SK-N-SH (cell line): ENCODE measurements around the gene ZNF780B. TPM values are rescaled to one million over a fixed set of nuclear protein-coding genes. Genes with fewer than 3 reads are reported as not detected.
A peak's percentile ranks its signal among the peaks of the same experiment; 100 is the strongest.

Experiments used
- CTCF ChIA-PET: fragments of 300-600, 350-600 bp; formaldehyde crosslinking; extraction: SDS; loops from one replicate; lab custom pipeline; 2021; lab: Yijun Ruan, JAX
- POLR2A ChIA-PET: fragments of 350-600 bp; sonication (Branson Sonifier 250); formaldehyde crosslinking; extraction: SDS; loops from one replicate; lab custom pipeline; 2020; ENCODE audit warnings: antibody characterized with exemption, inconsistent platforms; lab: Yijun Ruan, JAX
- DNase-seq: peaks from one replicate; pipeline ENCODE4 v3.0.0; 2012
- H2AFZ ChIP-seq: fragments of 200-600 bp; sonication (generic); 2 replicates; pipeline ENCODE4 v1.8.1; 2016; ENCODE audit warnings: antibody characterized with exemption, mild to moderate bottlenecking, low read depth
- H3F3A ChIP-seq: fragments of 200-600 bp; sonication (generic); replicated peaks from 2 replicates; pipeline ENCODE3; 2016; ENCODE audit warnings: antibody characterized with exemption, mild to moderate bottlenecking; ENCODE audit not compliant: insufficient read depth
- H3K27ac ChIP-seq, 2 experiments: fragments of 200-500 bp in 1 of 2; fragments of 200-600 bp in 1 of 2; sonication (Bioruptor generic) in 1 of 2; sonication (generic), shearing (Covaris generic) in 1 of 2; 2 replicates each; pipeline versions ENCODE4 v1.5.1 to v1.6.1; 2014 to 2016; ENCODE audit warnings: low read depth in 2 of 2, inconsistent platforms in 1 of 2, low read length in 1 of 2, mild to moderate bottlenecking in 1 of 2, mixed read lengths in 1 of 2
- H3K27me3 ChIP-seq: fragments of 200-600 bp; sonication (generic), shearing (Covaris generic); 2 replicates; pipeline ENCODE4 v1.6.1; 2016; ENCODE audit warnings: mixed run types; ENCODE audit not compliant: insufficient read depth
- H3K36me3 ChIP-seq, 2 experiments: fragments of 200-500 bp in 1 of 2; fragments of 200-600 bp in 1 of 2; sonication (Bioruptor generic) in 1 of 2; sonication (generic) in 1 of 2; replicated peaks in 1 of 2; 2 replicates each; pipeline versions ENCODE3 to v1.5.1; 2014 to 2016; ENCODE audit warnings: low read length in 1 of 2, mild to moderate bottlenecking in 1 of 2; ENCODE audit not compliant: insufficient read depth in 2 of 2, control insufficient read depth in 1 of 2
- H3K4me1 ChIP-seq, 2 experiments: fragments of 200-500 bp in 1 of 2; fragments of 200-600 bp in 1 of 2; sonication (Bioruptor generic) in 1 of 2; sonication (generic), shearing (Covaris generic) in 1 of 2; 2 replicates each; pipeline versions ENCODE4 v1.5.1 to v1.6.1; 2014 to 2016; ENCODE audit warnings: low read depth in 1 of 2, low read length in 1 of 2, mixed run types in 1 of 2; ENCODE audit not compliant: insufficient read depth in 2 of 2, control insufficient read depth in 1 of 2
- H3K4me2 ChIP-seq: fragments of 200-600 bp; sonication (generic), shearing (Covaris generic); 2 replicates; pipeline ENCODE4 v1.6.1; 2017; ENCODE audit warnings: mixed run types
- H3K4me3 ChIP-seq, 2 experiments: fragments of 200-500 bp in 1 of 2; fragments of 200-600 bp in 1 of 2; sonication (Bioruptor generic) in 1 of 2; sonication (generic), shearing (Covaris generic) in 1 of 2; 2 replicates each; pipeline versions ENCODE4 v1.5.1 to v1.8.1; 2014 to 2016; ENCODE audit warnings: low read depth in 2 of 2, inconsistent platforms in 1 of 2, low read length in 1 of 2, mild to moderate bottlenecking in 1 of 2, mixed read lengths in 1 of 2, moderate library complexity in 1 of 2
- H3K79me2 ChIP-seq: fragments of 200-600 bp; sonication (generic); 2 replicates; pipeline ENCODE4 v1.8.1; 2017; ENCODE audit warnings: mild to moderate bottlenecking; ENCODE audit not compliant: insufficient read depth
- H3K9ac ChIP-seq: fragments of 200-600 bp; sonication (generic); 2 replicates; pipeline ENCODE4 v1.6.1; 2017; ENCODE audit warnings: mixed run types
- H3K9me2 ChIP-seq: fragments of 200-600 bp; sonication (generic); 2 replicates; pipeline ENCODE4 v1.6.1; 2017; ENCODE audit warnings: mixed run types
- H3K9me3 ChIP-seq: fragments of 200-600 bp; sonication (generic); 2 replicates; pipeline ENCODE4 v1.6.1; 2017; ENCODE audit warnings: mixed run types, mild to moderate bottlenecking, moderate library complexity
- H4K20me1 ChIP-seq: fragments of 200-600 bp; sonication (generic); 2 replicates; pipeline ENCODE4 v1.6.1; 2017; ENCODE audit warnings: mild to moderate bottlenecking, mixed run types; ENCODE audit not compliant: insufficient read depth
- CHD2 ChIP-seq: fragments of 150-350 bp; IDR thresholded peaks from 2 replicates; pipeline ENCODE4 v1.6.1; 2018; ENCODE audit warnings: low read length; ENCODE audit not compliant: partially characterized antibody
- CTCF ChIP-seq: fragments of 200-600 bp; sonication (generic); IDR thresholded peaks from 2 replicates; pipeline ENCODE4 v1.6.1; 2017; ENCODE audit warnings: antibody characterized with exemption, mild to moderate bottlenecking, moderate library complexity
- ELF1 ChIP-seq: IDR thresholded peaks from 2 replicates; pipeline ENCODE4 v1.4.0; 2012
- EP300 ChIP-seq, 2 experiments: IDR thresholded peaks; 2 replicates each; pipeline versions ENCODE4 v1.4.0 to v1.6.1; 2012; ENCODE audit warnings: borderline replicate concordance in 1 of 2, low read depth in 1 of 2, low read length in 1 of 2
- EZH2phosphoT487 ChIP-seq: fragments of 200-600 bp; sonication (generic); IDR thresholded peaks from 2 replicates; pipeline ENCODE4 v1.6.1; 2017; ENCODE audit warnings: low read depth, mixed run types, mild to moderate bottlenecking, antibody characterized with exemption, moderate library complexity, borderline replicate concordance
- FOSL2 ChIP-seq: IDR thresholded peaks from 2 replicates; pipeline ENCODE4 v1.4.0; 2012; ENCODE audit warnings: low read depth, mild to moderate bottlenecking, moderate library complexity, borderline replicate concordance
- FOXJ3 ChIP-seq: sonication (generic); formaldehyde crosslinking; IDR thresholded peaks from 2 replicates; pipeline ENCODE4 v1.5.1; 2020; ENCODE audit warnings: mild to moderate bottlenecking, missing genetic modification reagents
- FOXM1 ChIP-seq: IDR thresholded peaks from 2 replicates; pipeline ENCODE4 v1.4.0; 2012; ENCODE audit warnings: low read depth, mild to moderate bottlenecking
- GABPA ChIP-seq: IDR thresholded peaks from 2 replicates; pipeline ENCODE4 v1.4.0; 2012; ENCODE audit warnings: low read depth, mild to moderate bottlenecking
- MEF2A ChIP-seq: IDR thresholded peaks from 2 replicates; pipeline ENCODE4 v1.4.0; 2012; ENCODE audit warnings: low read depth, borderline replicate concordance
- MXI1 ChIP-seq: IDR thresholded peaks from 2 replicates; pipeline ENCODE4 v1.6.1; 2012; ENCODE audit warnings: mild to moderate bottlenecking, low read depth, low read length, improper control_type of control experiment
- NFIC ChIP-seq: IDR thresholded peaks from 2 replicates; pipeline ENCODE4 v1.4.0; 2012; ENCODE audit warnings: borderline replicate concordance
- NRF1 ChIP-seq: IDR thresholded peaks from 2 replicates; pipeline ENCODE4 v1.6.1; 2012; ENCODE audit warnings: low read depth, mild to moderate bottlenecking, low read length
- RCOR1 ChIP-seq: fragments of 150-350 bp; IDR thresholded peaks from 2 replicates; pipeline ENCODE4 v1.6.1; 2017; ENCODE audit warnings: antibody characterized with exemption, low read length
- RXRA ChIP-seq: IDR thresholded peaks from 2 replicates; pipeline ENCODE4 v1.4.0; 2012; ENCODE audit warnings: low read depth, mild to moderate bottlenecking, borderline replicate concordance
- SIN3A ChIP-seq: IDR thresholded peaks from 2 replicates; pipeline ENCODE4 v1.6.1; 2012; ENCODE audit warnings: low read depth, mild to moderate bottlenecking, low read length, moderate library complexity, borderline replicate concordance
- SMC3 ChIP-seq: IDR thresholded peaks from 2 replicates; pipeline ENCODE4 v1.6.1; 2012; ENCODE audit warnings: low read depth, low read length, improper control_type of control experiment
- TAF1 ChIP-seq: IDR thresholded peaks from 2 replicates; pipeline ENCODE4 v1.6.1; 2012; ENCODE audit warnings: low read depth, mild to moderate bottlenecking, low read length, moderate library complexity, borderline replicate concordance
- USF1 ChIP-seq: IDR thresholded peaks from 2 replicates; pipeline ENCODE4 v1.4.0; 2012; ENCODE audit warnings: low read depth, borderline replicate concordance
- WGBS: methylation state at CpG from one replicate; pipeline ENCODE4 v1.1.6; 2017; ENCODE audit warnings: low lambda C conversion rate; 5-methylcytosine and 5-hydroxymethylcytosine counted together
- polyA plus RNA-seq, 3 experiments: library from polyadenylated mRNA; depleted of rRNA; stranded (reverse); fragments of >200 nt; gene quantifications; 2 replicates each; pipeline ENCODE4 v1.2.3, GENCODE V29; 2012
- TF ChIP-seq, protein P1 (sequence below): IDR thresholded peaks from 2 replicates; pipeline ENCODE4 v1.4.0; 2012; ENCODE audit warnings: low read depth
- TF ChIP-seq, protein P2 (sequence below): fragments of 150-350 bp; IDR thresholded peaks from 2 replicates; pipeline ENCODE4 v1.6.1; 2016; ENCODE audit warnings: mild to moderate bottlenecking, low read depth, low read length

ZNF780B gene
- polyA plus RNA-seq, 1 of the 3 experiments (the other 2 are of a cell fraction): 7.0 TPM

DNA sequence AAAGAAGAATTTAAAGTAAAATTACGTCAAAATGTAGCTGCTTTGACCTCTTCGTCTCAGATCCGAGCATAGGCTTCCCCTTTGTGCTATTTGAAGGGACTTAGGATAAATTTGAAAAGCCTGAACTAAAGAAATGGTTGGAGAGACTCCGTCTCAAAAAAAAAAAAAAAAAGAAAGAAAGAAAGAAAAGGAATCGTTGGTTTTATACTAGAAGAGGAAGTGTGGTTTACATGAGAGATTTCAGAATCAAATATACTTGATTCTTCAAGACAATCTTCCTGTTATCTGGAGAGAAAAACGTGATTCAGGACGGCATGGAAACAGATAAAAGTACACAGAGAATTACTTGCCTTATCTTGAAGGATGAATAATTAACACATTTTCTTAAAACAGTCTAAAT is 474 bp upstream of the ZNF780B start:
- 5% methylated on average over 7 of the region's 7 CpGs for WGBS

GRCh38 chr19:40055049-40055448 is 982 bp downstream of the ZNF780B start:
- peaks cover 6 to 24% of the 10 kb centered on the region in 2 experiments for H3K36me3 ChIP-seq
- peaks cover 0 to 6% of the 10 kb centered on the region in 2 experiments; a peak in 2 of 4 replicates for H3K4me1 ChIP-seq
- peaks cover 64% of the 10 kb centered on the region for H3K79me2 ChIP-seq
- peak overlapping the region; percentile 100 for H2AFZ ChIP-seq
- CTCF ChIA-PET: interaction anchor here (1.6 kb wide), 1 partner anchor 84 kb away, joined by 4 read pairs; the partner anchor contains the start of gene PSMC4
- H3K4me3 ChIP-seq: peak overlapping the region; percentile 80 to 99
- no peaks in the 10 kb centered on the region for H3K9me2 ChIP-seq
- peak overlapping the region in 1 of 2 experiments; percentile 44; a peak in 3 of 4 replicates for H3K27ac ChIP-seq
- DNase-seq: peak; percentile 12
- H3K4me2 ChIP-seq: peak overlapping the region; percentile 88
- POLR2A ChIA-PET: interaction anchor here (1.1 kb wide), 1 partner anchor 35 kb away, joined by 6 read pairs; no protein-coding TSS in a partner anchor
- 29% methylated on average over 10 of the region's 10 CpGs for whole genome bisulfite sequencing
- no peaks in the 10 kb centered on the region for H4K20me1 ChIP-seq
- H3F3A ChIP-seq: no peaks in the 10 kb centered on the region
- peak overlapping the region; percentile 78 for H3K9ac ChIP-seq
- TF ChIP-seq MEF2A (no peak), MXI1 (no peak), NFIC (no peak), SMC3 (no peak), RXRA (no peak), CHD2 (no peak), FOSL2 (no peak), RCOR1 (no peak), EP300 (IDR thresholded peaks at IDR 0.05; ENCODE audit: borderline replicate concordance in 1 of 2, low read depth in 1 of 2, low read length in 1 of 2) (no peak), GABPA (no peak), CTCF (no peak), ELF1 (no peak), EZH2phosphoT487 (no peak), TAF1 (no peak), SIN3A (no peak), FOXM1 (no peak)
- TF ChIP-seq, protein P1, sequence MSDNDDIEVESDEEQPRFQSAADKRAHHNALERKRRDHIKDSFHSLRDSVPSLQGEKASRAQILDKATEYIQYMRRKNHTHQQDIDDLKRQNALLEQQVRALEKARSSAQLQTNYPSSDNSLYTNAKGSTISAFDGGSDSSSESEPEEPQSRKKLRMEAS: no peak
- TF ChIP-seq, protein P2, sequence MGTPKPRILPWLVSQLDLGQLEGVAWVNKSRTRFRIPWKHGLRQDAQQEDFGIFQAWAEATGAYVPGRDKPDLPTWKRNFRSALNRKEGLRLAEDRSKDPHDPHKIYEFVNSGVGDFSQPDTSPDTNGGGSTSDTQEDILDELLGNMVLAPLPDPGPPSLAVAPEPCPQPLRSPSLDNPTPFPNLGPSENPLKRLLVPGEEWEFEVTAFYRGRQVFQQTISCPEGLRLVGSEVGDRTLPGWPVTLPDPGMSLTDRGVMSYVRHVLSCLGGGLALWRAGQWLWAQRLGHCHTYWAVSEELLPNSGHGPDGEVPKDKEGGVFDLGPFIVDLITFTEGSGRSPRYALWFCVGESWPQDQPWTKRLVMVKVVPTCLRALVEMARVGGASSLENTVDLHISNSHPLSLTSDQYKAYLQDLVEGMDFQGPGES: no peak
- peaks cover 8% of the 10 kb centered on the region for H3K9me3 ChIP-seq
- no peaks in the 10 kb centered on the region for H3K27me3 ChIP-seq

More for the DNA sequence above, 474 bp upstream of the ZNF780B start:
- H2AFZ ChIP-seq: peak overlapping the region; percentile 100
- H3K9me3 ChIP-seq: peaks cover 8% of the 10 kb centered on the region
- no peaks in the 10 kb centered on the region for H3K27me3 ChIP-seq
- peaks cover 3 to 18% of the 10 kb centered on the region in 2 experiments for H3K36me3 ChIP-seq
- TF ChIP-seq FOXJ3 (CRISPR knock-in tag) (no peak), TAF1 (no peak), NRF1 (no peak), USF1 (no peak), CHD2 (no peak)
- TF ChIP-seq, protein P2: no peak
- no peaks in the 10 kb centered on the region for H3F3A ChIP-seq
- H3K4me2 ChIP-seq: peak overlapping the region; percentile 88
- H3K27ac ChIP-seq: peak overlapping the region; percentile 44 to 83; a peak in 3 of 4 replicates
- DNase-seq: no peak
- H3K4me3 ChIP-seq: peak overlapping the region; percentile 80 to 99
- H3K79me2 ChIP-seq: peaks cover 49% of the 10 kb centered on the region
- ChIA-PET POLR2A (interaction anchor here (0.9 kb wide), 1 partner anchor 86 kb away, joined by 4 read pairs; no protein-coding TSS in a partner anchor), CTCF (interaction anchor here (0.6 to 1.6 kb wide), 2 partner anchors 86 to 211 kb away, joined by 3 to 4 read pairs; partner anchors contain the start of gene PSMC4)
- no peaks in the 10 kb centered on the region for H4K20me1 ChIP-seq
- peak overlapping the region; percentile 78 for H3K9ac ChIP-seq
- no peaks in the 10 kb centered on the region for H3K9me2 ChIP-seq
- peaks cover 0 to 6% of the 10 kb centered on the region in 2 experiments; a peak in 2 of 4 replicates for H3K4me1 ChIP-seq
